Lower leg skin (tissue), 4 donors: ENCODE results near the gene CLEC4F. TPM values are rescaled to one million over a fixed set of nuclear protein-coding genes. Genes with fewer than 3 reads are reported as not detected.

Experiments
- DNase-seq, 2 donors: peaks; one replicate each; pipeline ENCODE4 v3.0.0-alpha.2; 2019; ENCODE audit warnings: low spot score in 2 of 2
- H3K4me3 ChIP-seq: fragments of 200-600 bp; sonication (generic); 2 replicates; pipeline ENCODE4 v1.5.1; 2017; ENCODE audit warnings: mild to moderate bottlenecking, low read depth; ENCODE audit not compliant: poor library complexity, severe bottlenecking
- POLR2A ChIP-seq, 2 donors: fragments of 450-650 bp; IDR thresholded peaks; one replicate each; pipeline ENCODE4 v1.6.1; 2016 to 2017; ENCODE audit warnings: antibody characterized with exemption in 2 of 2, mild to moderate bottlenecking in 1 of 2, moderate library complexity in 1 of 2
- WGBS, 2 donors: methylation state at CpG; one replicate each; pipeline ENCODE4 v1.1.5; 2018; 5-methylcytosine and 5-hydroxymethylcytosine counted together
- intact Hi-C: fragments of 100-400 bp; cut with DNase I; formaldehyde crosslinking; loops from one replicate; pipeline ENCODE4 v1.15.0; 2023; ENCODE audit warnings: low total_unique reads
- total RNA-seq, 4 donors: library from RNA; depleted of rRNA; stranded (reverse); fragments of >200 nt; gene quantifications; one replicate each; pipeline ENCODE4 v1.1.0, GENCODE V29; 2016
- TF ChIP-seq, protein P1 (sequence below), 3 donors: fragments of 450-650 bp; IDR thresholded peaks; one replicate each; pipeline ENCODE4 v1.5.1; 2016; ENCODE audit warnings: antibody characterized with exemption in 3 of 3, mild to moderate bottlenecking in 3 of 3, moderate library complexity in 2 of 3

Gene CLEC4F
- total RNA-seq, 4 donors from 2014 or later, result 0.42 to 1.2 (median 0.82) TPM

DNA sequence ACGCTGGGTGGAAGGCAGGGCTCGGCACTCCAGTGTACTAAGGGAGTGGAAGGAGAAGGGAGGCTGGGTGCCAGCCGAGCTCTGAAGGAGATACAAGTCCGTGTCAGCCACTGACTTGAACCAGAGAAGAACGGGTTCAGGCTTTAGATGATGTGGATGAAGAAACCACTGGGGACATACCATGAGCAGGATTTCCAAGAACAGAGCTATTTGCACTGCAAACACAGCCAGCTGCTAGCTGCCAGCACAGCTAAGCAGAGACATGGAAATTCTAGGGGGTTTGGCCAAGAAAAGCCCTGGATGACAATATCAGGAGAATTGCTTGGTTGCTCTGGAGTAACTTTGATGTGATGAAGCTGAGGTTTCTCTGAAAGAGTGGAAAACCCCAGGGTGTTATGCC lies 10.0 kb upstream of the CLEC4F start:
- H3K4me3 ChIP-seq, result no peak overlapping the region
- TF ChIP-seq, protein P1, sequence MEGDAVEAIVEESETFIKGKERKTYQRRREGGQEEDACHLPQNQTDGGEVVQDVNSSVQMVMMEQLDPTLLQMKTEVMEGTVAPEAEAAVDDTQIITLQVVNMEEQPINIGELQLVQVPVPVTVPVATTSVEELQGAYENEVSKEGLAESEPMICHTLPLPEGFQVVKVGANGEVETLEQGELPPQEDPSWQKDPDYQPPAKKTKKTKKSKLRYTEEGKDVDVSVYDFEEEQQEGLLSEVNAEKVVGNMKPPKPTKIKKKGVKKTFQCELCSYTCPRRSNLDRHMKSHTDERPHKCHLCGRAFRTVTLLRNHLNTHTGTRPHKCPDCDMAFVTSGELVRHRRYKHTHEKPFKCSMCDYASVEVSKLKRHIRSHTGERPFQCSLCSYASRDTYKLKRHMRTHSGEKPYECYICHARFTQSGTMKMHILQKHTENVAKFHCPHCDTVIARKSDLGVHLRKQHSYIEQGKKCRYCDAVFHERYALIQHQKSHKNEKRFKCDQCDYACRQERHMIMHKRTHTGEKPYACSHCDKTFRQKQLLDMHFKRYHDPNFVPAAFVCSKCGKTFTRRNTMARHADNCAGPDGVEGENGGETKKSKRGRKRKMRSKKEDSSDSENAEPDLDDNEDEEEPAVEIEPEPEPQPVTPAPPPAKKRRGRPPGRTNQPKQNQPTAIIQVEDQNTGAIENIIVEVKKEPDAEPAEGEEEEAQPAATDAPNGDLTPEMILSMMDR (IDR thresholded peaks at IDR 0.05), result no peak
- no peak for TF ChIP-seq POLR2A (IDR thresholded peaks at IDR 0.05)
- intact Hi-C loops, result no loop called here
- no peak for DNase-seq
- 63 to 68% methylated on average over 5 of the region's 5 CpGs for WGBS, 2 donors

DNA sequence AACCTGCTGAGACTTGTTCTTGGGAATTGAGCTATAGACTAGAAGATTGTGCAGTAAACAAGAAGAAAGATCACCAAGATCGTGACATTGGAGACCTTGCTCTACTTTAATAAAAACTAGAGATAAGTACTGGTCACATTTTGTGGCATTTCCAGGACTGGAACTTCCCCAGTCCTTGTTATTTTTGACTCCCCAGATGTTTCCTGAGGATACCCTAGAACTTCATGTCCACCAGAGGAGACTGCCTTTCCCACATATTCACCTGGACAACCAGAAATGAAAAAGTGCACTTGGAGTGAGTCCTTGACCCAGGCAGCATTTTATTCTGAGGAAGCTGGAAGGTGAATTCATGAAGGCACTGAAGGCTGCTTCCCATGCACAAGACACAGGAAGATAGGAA lies 9.5 kb upstream of the CLEC4F start:
- no peak for DNase-seq
- intact Hi-C loops, result no loop called here
- TF ChIP-seq POLR2A (IDR thresholded peaks at IDR 0.05), result no peak
- TF ChIP-seq, protein P1 (IDR thresholded peaks at IDR 0.05), result no peak
- WGBS, 2 donors, result 73 to 78% methylated on average over 1 of the region's 1 CpG
- H3K4me3 ChIP-seq, result no peak overlapping the region

DNA sequence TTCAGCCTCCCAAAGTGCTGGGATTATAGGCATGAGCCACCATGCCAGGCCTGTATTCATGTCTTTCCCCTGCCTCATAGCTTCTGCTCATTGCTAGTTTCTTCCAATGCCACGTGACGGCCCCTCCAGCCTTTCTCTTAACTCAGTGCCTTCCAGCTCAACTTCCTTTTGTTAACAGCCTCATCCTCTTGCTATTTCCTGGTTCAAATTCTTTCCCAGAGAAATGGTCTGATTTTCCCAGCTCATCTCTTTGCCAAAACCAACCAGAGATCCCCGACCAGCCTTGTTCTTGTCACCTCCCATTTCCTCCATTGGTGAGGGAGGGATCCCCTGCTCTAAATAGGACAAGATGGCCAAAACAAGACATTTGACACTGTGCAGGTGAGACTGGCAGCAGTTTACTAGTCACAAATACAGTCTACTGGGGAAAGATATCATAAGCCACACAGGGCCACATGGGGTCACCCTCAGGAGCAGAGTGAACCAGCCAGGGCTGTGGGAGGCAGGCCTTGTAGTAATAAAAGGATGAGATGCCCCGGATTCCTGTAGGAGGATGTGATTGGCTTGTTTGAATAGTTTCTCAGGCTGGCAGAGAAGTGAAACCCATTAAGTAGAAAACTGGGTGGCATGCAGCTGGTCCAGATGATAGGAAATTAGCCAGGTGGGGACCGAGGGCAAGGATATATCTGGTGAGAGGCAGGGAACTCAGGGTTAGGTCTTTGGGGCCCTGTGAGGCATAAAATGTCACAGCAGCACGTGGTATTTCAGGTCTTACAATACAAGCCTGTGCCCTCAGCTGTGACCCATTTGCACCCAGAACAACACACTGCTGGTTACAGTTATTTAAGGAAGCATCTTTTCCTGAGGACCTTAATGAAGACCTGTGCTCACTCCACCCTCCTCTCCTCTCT lies 8.8 kb upstream of the CLEC4F start:
- intact Hi-C loops, result no loop called here
- TF ChIP-seq, protein P1 (IDR thresholded peaks at IDR 0.05), result no peak
- no peak for TF ChIP-seq POLR2A (IDR thresholded peaks at IDR 0.05)
- 66 to 73% methylated on average over 6 of the region's 6 CpGs for WGBS, 2 donors
- no peak overlapping the region for H3K4me3 ChIP-seq
- DNase-seq, result no peak

DNA sequence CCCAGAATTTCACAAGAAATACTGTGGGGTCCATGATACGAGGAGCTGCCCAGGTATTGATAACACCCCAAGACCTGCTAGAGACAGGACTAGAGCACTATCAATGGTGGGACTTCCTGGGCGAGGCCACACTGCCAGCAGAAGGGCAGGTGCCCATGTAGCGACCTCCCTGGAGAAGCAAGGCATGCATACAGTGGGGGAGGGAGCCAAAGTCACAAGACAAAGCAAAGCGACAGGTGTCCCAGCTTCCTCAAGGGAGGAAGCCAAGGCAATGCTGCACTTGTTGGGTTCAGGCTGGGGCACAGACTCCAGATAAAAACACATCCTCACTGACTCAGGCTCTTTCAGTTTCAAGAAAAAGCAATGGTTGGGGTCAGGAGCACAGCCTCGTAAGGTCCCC lies 7.7 kb upstream of the CLEC4F start:
- 76 to 92% methylated on average over 5 of the region's 5 CpGs for WGBS, 2 donors
- H3K4me3 ChIP-seq, result no peak overlapping the region
- TF ChIP-seq POLR2A (IDR thresholded peaks at IDR 0.05), result no peak
- TF ChIP-seq, protein P1 (IDR thresholded peaks at IDR 0.05), result no peak
- intact Hi-C loops, result no loop called here
- DNase-seq, result no peak

DNA sequence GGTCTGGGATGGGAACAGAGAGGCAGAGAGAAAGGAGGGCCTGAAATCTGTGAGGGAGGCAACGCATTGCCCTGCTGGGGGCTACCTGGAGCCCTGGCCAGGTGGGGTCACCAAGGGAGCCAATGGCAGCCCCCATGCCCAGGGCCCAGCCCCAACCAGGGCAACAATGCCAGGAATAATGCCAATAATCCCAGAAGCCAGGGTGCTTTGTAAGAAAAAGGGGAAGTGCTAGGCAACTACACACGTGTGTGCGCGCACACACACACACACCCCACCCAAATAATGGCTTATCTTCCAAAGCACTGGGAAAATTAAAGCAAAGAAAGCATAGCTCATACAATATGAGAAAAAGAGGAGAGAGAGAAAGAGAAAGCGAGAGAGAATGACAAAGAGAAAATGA lies 7.0 kb upstream of the CLEC4F start:
- 69 to 84% methylated on average over 5 of the region's 5 CpGs for WGBS, 2 donors
- DNase-seq, result no peak
- TF ChIP-seq, protein P1 (IDR thresholded peaks at IDR 0.05), result no peak
- TF ChIP-seq POLR2A (IDR thresholded peaks at IDR 0.05), result no peak
- intact Hi-C loops, result no loop called here
- no peak overlapping the region for H3K4me3 ChIP-seq
